G401 (cell line): Measurements from ENCODE around the gene INPP5A. TPM values are rescaled to one million over a fixed set of nuclear protein-coding genes. Genes with fewer than 3 reads are reported as not detected.
"Not testable (repeated sequence)": the region's sequence is repeated elsewhere in the genome, so short reads cannot be mapped to it uniquely, and the experiment has no call there.

Source experiments
- DNase-seq: peaks from one replicate; pipeline ENCODE4 v3.0.0-alpha.2; 2015; ENCODE audit warnings: low spot score
- in situ Hi-C: cut with HindIII; loops from 2 replicates; pipeline ENCODE4 v1.10.0; 2016; ENCODE audit warnings: low sequenced_read_pairs, mixed read lengths
- total RNA-seq: library from RNA; depleted of rRNA; stranded (reverse); fragments of >200 nt; shearing (Covaris generic); gene quantifications from 2 replicates; pipeline ENCODE4 v1.2.3, GENCODE V29; 2014

INPP5A gene
- total RNA-seq, 1 experiment from 2014 or later = 44.3 TPM

GRCh38 chr10:132599023-132599618 is 61.5 kb downstream of the INPP5A start:
- in situ Hi-C loops, DNase-seq: not testable (repeated sequence)

GRCh38 chr10:132599732-132600131 is 62.1 kb downstream of the INPP5A start:
- in situ Hi-C loops = no loop called here

GRCh38 chr10:132600416-132600815 is 62.8 kb downstream of the INPP5A start:
- in situ Hi-C loops = no loop called here
- no peak for DNase-seq

More at GRCh38 chr10:132599732-132600131, 62.1 kb downstream of the INPP5A start:
- no peak for DNase-seq

GRCh38 chr10:132601567-132601966 is 64.0 kb downstream of the INPP5A start:
- in situ Hi-C loops = no loop called here
- no peak for DNase-seq

GRCh38 chr10:132602614-132603013 is 65.0 kb downstream of the INPP5A start:
- DNase-seq = no peak

GRCh38 chr10:132603851-132604533 is 66.4 kb downstream of the INPP5A start:
- in situ Hi-C loops = no loop called here

More at GRCh38 chr10:132602614-132603013, 65.0 kb downstream of the INPP5A start:
- in situ Hi-C loops = no loop called here

GRCh38 chr10:132604686-132605085 is 67.1 kb downstream of the INPP5A start:
- in situ Hi-C loops = no loop called here
- no peak for DNase-seq

More at GRCh38 chr10:132603851-132604533, 66.4 kb downstream of the INPP5A start:
- no peak for DNase-seq

GRCh38 chr10:132605390-132605789 is 67.8 kb downstream of the INPP5A start:
- DNase-seq = no peak
- in situ Hi-C loops = no loop called here

DNA sequence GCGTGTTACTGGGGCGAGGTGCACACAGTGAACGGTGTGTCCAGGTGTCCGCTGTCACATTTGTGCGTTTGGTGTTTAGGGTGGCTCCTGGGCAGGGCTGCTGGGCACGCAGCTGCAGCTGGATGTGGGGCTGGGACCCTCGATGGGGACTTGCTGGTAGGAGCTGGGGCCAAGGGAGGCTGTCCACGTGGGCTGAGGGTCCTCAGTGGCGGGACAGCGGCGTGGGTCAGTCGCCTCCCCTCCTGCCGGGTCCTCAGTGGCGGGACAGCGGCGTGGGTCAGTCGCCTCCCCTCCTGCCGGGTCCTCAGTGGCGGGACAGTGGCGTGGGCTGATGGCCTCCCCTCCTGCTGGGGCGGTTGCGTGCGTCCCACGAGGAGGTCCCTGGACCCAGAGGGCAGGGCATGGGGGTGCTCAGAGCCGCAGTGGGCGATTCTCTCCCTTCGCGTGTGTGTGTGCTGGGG is 68.5 kb downstream of the INPP5A start:
- in situ Hi-C loops = no loop called here
- DNase-seq = no peak

GRCh38 chr10:132606536-132607316 is 69.1 kb downstream of the INPP5A start:
- in situ Hi-C loops = no loop called here
- peak; percentile 90 for DNase-seq

DNA sequence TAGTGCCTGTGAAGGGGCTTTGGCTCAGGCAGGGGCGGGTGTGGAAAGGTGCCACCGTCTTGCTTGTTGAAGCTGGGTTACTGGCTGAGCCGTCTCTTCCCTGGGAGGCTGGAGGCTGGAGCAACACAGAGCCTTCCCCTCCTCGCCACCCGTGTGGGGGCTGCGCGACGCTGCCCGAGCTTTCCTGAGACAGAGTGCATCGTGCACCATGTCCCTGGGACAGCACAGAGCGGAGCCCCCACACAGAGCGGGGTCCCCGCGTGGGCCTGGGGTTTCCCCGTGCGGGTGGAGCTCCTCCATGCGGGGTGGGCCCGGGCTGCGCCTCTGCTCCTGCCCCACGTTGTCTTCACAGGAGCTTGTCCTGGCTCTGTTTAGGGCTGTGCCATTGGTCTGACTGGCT is 69.9 kb downstream of the INPP5A start:
- in situ Hi-C loops = no loop called here
- DNase-seq = peak; percentile 35

DNA sequence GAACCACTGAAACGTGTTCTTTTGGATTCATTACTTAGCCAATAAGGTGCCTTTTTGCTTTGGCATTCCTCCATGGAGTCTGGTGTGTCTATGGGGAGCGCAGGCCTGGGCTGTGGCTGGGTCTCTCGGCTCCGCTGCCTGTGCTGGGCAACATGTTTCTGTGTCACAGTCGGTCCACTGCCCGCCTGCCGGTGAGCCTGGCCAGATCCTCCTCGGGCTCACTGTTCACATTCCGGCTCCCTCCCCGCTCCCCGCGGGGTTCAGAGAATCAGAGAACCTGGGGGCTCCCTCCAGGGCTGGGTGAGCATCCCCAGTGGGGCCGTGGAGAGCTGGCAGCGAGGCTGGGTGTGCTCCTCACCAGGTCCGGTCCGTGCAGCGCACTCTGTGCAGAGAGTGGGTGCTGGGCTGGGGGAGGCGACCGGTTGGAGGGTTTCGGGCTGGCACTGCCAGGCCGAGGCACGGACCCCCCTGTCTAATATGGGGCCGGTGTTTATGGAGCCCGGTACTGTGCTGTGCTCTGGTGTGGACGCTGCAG is 70.4 kb downstream of the INPP5A start:
- in situ Hi-C loops = no loop called here
- peak; percentile 77 for DNase-seq

DNA sequence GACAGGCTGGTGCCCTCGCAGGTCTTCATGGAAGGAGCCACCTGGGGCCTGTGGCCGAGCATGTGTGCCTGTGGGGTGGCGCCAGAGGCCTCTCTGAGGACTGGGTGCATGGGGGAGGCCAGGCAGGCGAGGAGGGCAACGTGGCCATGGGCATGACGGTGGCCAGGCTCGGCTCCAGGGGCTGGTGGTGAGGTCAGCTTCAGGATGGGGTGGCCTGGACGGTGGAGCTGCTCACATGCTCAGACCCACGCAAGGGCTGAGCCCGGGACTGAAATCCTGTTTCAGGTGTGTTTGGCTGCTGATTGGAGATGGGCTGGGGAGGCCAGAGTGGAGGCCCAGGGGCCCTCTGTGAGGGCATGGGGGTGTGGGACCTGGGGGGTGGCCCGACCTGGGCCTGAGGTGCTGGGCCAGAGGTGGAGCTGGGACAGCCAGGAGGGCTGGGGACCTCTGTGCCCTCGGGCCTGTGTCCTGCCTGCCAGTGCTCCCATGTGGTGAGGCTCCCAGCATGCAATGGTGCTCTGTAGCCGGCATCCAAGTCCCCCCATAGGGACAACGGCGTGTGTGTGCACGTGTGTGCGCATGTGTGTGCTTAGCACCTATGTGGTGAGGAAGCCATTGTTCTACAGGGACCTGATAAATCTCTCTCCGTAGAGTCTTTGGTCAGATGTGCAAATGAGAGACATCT is 71.1 kb downstream of the INPP5A start:
- in situ Hi-C loops = no loop called here
- no peak for DNase-seq

DNA sequence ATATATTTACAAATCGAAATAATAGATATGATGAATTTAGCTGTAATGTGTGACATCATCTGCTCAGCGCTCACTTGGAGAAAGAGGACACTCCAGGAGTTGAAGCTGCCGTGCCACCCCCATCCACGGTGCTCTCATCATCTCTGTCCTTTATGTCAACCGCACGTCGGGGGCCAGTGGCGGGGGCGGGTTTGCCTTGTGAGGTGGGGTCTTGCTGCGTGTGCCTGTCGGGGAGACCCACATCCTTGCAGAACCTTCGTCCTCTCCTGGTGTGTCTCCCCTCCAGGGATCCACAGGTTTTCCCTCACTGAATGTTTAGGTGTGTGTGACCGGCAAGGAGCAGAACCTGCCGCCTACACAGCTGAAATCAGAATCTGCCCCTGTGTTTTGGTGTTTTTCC is 71.6 kb downstream of the INPP5A start:
- no peak for DNase-seq
- in situ Hi-C loops = no loop called here

DNA sequence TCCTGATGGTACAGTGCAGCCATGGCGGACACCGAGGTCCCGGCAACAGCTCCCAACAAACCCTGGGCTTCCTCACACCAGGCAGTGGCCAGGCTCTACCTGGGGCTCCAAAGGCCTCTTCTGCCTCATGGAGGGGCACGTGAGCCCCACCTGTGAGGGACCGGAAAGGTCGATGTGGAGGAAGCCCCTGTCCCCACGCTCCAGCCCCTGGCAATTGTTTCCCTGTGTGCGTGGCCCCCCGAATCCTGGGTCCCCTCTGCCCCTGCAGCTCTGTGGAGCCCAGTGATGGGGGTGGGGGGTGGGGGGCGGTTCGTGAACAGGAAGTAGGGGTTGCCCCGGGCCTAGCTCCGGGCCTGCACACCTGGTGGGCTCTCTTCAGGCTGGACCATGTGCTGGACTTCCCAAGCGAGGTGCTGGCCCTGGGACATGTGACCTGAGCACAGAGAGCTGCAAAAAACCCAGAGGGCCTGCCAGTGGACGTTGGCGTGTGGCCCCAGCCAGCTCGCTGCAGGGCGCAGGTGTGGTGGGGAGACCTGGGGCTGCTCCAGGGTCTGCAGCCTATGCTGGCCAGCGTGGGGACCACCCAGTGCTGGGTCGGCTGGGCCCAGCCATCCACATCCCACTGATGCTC is 72.6 kb downstream of the INPP5A start:
- no peak for DNase-seq
- in situ Hi-C loops = no loop called here

- no peak for DNase-seq
- in situ Hi-C loops = no loop called here
These were observed 73.7 kb downstream of the INPP5A start for GRCh38 chr10:132611026-132611910.

DNA sequence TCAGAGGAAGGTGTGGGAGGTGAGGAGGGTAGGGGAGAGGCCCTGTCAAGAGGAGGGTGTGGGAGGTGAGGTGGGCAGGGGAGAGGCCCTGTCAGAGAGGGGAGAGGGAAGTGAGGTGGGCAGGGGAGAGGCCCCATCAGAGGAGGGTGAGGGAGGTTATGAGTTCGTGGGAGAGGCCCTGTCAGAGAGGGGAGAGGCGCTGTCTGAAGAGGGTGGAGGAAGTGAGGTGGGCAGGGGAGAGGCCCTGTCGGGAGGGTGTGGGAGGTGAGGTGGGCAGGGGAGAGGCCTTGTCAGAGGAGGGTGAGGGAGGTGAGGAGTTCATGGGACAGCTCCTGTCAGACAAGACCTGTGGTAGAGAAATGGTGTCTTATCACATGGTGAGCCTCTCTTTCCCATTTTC is 74.4 kb downstream of the INPP5A start:
- in situ Hi-C loops = no loop called here
- no peak for DNase-seq
